NCI-H1436 (cell line): Measurements from ENCODE around the gene HOXB3.

Experiments used
- DNase-seq: peaks from one replicate; lab custom pipeline; 2025; lab: John Stamatoyannopoulos, UW

HOXB3 gene

GRCh38 chr17:48586355-48587258 is 3.4 kb downstream of the HOXB3 start:
- DNase-seq = no peak

- no peak for DNase-seq
Measured at GRCh38 chr17:48584223-48584741, 5.8 kb downstream of the HOXB3 start.

- DNase-seq = no peak
Measured at GRCh38 chr17:48583708-48584222, 6.3 kb downstream of the HOXB3 start.

- no peak for DNase-seq
Measured at GRCh38 chr17:48582750-48583069, 7.3 kb downstream of the HOXB3 start.

- no peak for DNase-seq
Measured at GRCh38 chr17:48579760-48580554, 10.1 kb downstream of the HOXB3 start.

GRCh38 chr17:48579471-48579759 is 10.6 kb downstream of the HOXB3 start:
- DNase-seq = no peak

- no peak for DNase-seq
Measured at GRCh38 chr17:48578616-48579470, 11.2 kb downstream of the HOXB3 start.

GRCh38 chr17:48577946-48578615 is 12.0 kb downstream of the HOXB3 start, which contains the start of gene HOXB4:
Gene HOXB4, minus strand, starts transcription at chr17:48578350. Its CDS starts 31 bp downstream, at chr17:48578319.
- DNase-seq = peak; percentile 38

- DNase-seq = no peak
Measured at GRCh38 chr17:48577330-48577945, 12.6 kb downstream of the HOXB3 start.

- DNase-seq = no peak
Measured at GRCh38 chr17:48576479-48577309, 13.3 kb downstream of the HOXB3 start.

- no peak for DNase-seq
Measured at GRCh38 chr17:48575673-48576478, 14.2 kb downstream of the HOXB3 start.

- peak; percentile 31 for DNase-seq
Measured at GRCh38 chr17:48575066-48575582, 14.9 kb downstream of the HOXB3 start.

GRCh38 chr17:48574505-48575065 is 15.5 kb downstream of the HOXB3 start:
- DNase-seq = no peak

- no peak for DNase-seq
Measured at GRCh38 chr17:48571826-48572417, 18.1 kb downstream of the HOXB3 start.

GRCh38 chr17:48571024-48571818 is 18.8 kb downstream of the HOXB3 start:
- no peak for DNase-seq

GRCh38 chr17:48570325-48571023 is 19.6 kb downstream of the HOXB3 start:
- no peak for DNase-seq
